Endometrium (tissue), 2 donors: ENCODE measurements around the gene TM2D1.

ENCODE experiments used
- FAIRE-seq: peaks from 2 replicates; lab custom pipeline; 2012; peaks lifted over from hg19 to GRCh38; lab: Jason Lieb, UNC
- donor health status: control.
- donor health status: control.

TM2D1 gene

GRCh38 chr1:61644303-61644702, 80.6 kb downstream of the TM2D1 start:
- FAIRE-seq, result no peak

GRCh38 chr1:61642475-61643232, 82.3 kb downstream of the TM2D1 start:
- FAIRE-seq, result no peak

- FAIRE-seq, result no peak
Observed at GRCh38 chr1:61641578-61642336, 83.2 kb downstream of the TM2D1 start.

- no peak for FAIRE-seq
Observed at GRCh38 chr1:61640531-61641530, 84.1 kb downstream of the TM2D1 start.

- no peak for FAIRE-seq
Observed at GRCh38 chr1:61639608-61640336, 85.2 kb downstream of the TM2D1 start.

- FAIRE-seq, result no peak
Observed at GRCh38 chr1:61638911-61639605, 85.9 kb downstream of the TM2D1 start.

- FAIRE-seq, result peak; percentile 15
Observed at GRCh38 chr1:61638296-61638695, 86.6 kb downstream of the TM2D1 start.

GRCh38 chr1:61637470-61637869, 87.5 kb downstream of the TM2D1 start:
- no peak for FAIRE-seq

- FAIRE-seq, result no peak
Observed at GRCh38 chr1:61636814-61637213, 88.1 kb downstream of the TM2D1 start.

GRCh38 chr1:61636376-61636775, 88.6 kb downstream of the TM2D1 start:
- FAIRE-seq, result no peak

- no peak for FAIRE-seq
Observed at GRCh38 chr1:61635557-61635956, 89.4 kb downstream of the TM2D1 start.

- FAIRE-seq, result no peak
Observed at GRCh38 chr1:61631436-61631835, 93.5 kb downstream of the TM2D1 start.
